ENCODE results near the gene LIX1L.

GRCh38 chr1:145908653-145909052, 49.2 kb downstream of the LIX1L start:
- TF ChIP-seq CTCF (IDR thresholded peaks at IDR 0.05), result no peak
- no peak for TF ChIP-seq EP300 (IDR thresholded peaks at IDR 0.05)
